Activated CD4-positive, alpha-beta T cell treated with anti-CD3 and anti-CD28 coated beads, Interleukin-2, amount 50 U/mL, for 48 hours (primary cell): Measurements from ENCODE around the gene DOCK4.

Experiments used
- DNase-seq, 2 experiments: peaks; one replicate each; pipeline ENCODE4 v3.0.0-alpha.2; 2020

Gene DOCK4

DNA sequence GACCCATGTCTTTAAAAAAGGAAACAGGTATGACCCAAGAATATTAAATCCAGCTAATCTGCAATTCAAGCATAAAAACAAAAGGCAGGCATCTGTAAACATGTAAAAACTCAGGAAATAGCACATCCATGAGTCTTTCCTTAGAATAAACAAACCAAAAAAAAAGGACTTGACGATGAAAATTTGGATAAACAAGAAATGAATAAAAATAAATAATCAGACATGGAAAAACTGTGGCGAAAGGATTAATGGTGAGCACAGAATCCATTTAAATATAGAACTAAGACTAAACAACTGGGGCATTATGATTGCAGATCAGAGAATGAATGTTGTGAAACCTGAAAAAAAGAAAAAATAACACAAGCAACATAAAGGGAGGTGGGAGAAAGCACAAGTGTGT is 170.1 kb downstream of the DOCK4 start:
- DNase-seq: no peak

- no peak for DNase-seq
Measured at GRCh38 chr7:112031689-112032088, 174.5 kb downstream of the DOCK4 start.

- no peak for DNase-seq
Measured at GRCh38 chr7:112025556-112025955, 180.6 kb downstream of the DOCK4 start.

GRCh38 chr7:112023786-112024185 is 182.4 kb downstream of the DOCK4 start:
- no peak for DNase-seq

GRCh38 chr7:112023282-112023681 is 182.9 kb downstream of the DOCK4 start:
- DNase-seq: no peak

- DNase-seq: no peak
Measured at GRCh38 chr7:112022128-112022527, 184.1 kb downstream of the DOCK4 start.

GRCh38 chr7:112021379-112022044 is 184.7 kb downstream of the DOCK4 start:
- DNase-seq: no peak

DNA sequence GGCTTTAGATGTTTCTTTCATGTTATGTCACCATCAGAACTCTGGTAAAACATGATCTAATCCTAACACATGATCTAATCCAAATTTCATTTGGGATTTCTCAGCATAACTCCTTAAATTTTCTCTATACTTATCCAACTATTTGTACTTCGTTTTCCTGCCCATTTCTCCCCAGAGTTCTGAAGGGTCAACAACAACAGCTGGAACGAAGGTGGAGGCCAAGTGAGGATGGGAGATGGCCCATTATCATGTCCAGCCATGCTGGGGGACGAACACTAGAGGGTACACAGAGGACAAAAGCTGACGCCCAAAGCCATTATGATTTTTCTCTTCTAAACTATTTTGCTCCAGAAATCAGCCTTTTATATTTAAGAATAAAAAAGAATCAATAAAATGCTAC is 185.4 kb downstream of the DOCK4 start:
- DNase-seq: no peak

DNA sequence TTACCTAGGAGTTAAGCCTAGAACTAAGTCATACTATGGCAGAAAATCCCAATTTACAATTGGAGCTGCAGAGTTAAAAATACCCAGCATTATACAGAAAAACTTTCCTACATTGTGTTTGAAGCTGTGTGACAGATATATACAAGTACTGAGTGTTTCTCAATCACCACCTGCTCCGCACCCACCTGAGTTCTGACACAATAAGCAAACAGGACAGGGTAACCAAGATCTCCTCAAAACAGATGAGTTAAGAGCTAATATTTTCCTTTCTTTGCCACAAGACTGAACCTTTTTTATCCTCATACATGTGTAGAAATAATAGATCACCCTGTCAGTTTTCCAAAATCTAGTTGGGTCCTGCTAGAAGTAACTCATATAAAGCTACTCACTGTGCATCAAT is 186.3 kb downstream of the DOCK4 start:
- no peak for DNase-seq

- DNase-seq: no peak
Measured at GRCh38 chr7:112018305-112019030, 187.7 kb downstream of the DOCK4 start.

GRCh38 chr7:112015146-112015545 is 191.1 kb downstream of the DOCK4 start:
- DNase-seq: no peak

DNA sequence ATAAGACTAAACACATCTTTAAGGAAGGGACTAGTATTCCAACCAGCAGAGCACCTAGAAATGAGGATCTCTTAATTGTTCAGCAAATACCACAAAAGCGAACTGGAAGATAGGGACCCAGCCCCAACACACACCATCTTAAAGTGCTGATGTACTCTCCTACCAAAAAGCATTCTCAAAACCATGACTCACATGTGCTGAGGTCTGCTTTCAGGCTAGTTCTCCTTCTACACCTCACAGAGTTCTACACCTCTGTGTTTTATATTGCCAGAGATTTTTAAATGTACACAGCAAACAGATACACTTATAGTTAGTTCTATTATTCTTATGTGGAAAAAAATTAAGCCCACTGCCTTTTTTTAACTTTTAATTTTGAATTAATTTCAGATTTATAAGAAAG is 191.9 kb downstream of the DOCK4 start:
- no peak for DNase-seq

GRCh38 chr7:112013274-112013673 is 192.9 kb downstream of the DOCK4 start:
- no peak for DNase-seq

DNA sequence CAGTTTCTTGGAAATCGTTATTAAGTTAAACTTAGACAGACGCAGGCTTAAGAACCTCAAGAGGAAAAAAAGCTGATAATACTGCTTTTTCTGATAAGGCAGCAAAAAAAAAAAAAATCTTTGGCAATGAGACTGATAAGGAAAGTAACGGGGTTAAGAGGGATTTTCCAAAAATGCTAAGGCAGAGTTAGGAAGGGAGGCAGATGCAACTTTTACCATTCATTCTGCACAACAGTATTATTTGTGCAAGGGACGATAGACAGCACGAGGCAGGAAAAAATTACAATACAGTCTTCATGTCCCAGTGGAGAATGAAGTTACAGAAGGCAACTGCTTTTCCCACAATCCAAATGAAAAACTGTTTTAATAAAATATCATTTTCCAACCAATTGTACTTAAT is 194.0 kb downstream of the DOCK4 start:
- DNase-seq: no peak

DNA sequence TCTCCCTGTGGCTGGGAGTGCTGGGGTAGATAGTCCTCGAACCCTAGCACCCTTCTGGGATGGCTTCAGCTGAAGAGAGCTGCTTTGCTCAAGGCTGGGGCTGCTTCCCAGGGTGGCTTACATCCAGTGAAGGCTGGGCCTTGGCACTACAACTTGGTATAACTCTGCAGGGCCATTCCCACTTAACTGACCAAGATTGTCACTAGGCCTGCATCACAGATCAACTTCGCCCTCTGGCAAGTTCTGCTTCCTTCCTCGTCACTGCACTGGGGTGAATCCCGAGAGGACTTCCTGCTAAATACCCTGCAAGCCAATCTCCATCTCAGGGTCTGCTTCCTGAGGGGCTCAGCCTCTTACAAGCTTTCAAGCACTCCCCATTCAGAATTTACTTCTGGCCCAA is 195.2 kb downstream of the DOCK4 start:
- no peak for DNase-seq

- no peak for DNase-seq
Measured at GRCh38 chr7:112010109-112010508, 196.1 kb downstream of the DOCK4 start.

DNA sequence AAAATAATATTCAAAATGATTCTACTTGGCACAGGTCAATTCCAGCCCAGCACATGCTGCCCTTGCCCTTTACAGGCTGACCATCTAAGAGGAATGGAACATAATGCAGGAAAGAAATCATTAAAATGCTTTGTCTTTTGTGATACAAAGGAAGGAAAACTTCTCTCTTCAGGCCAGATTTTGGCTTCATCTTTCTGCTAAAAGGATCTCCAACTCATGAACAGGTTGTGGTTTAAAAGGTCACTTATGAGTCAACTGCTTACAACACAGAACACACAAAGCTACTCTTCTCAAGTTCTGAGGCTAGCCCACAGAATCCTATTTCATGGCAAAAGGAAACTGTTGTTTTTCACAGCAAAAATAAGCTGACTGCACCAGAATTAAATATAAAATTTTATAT is 197.1 kb downstream of the DOCK4 start:
- DNase-seq: no peak

DNA sequence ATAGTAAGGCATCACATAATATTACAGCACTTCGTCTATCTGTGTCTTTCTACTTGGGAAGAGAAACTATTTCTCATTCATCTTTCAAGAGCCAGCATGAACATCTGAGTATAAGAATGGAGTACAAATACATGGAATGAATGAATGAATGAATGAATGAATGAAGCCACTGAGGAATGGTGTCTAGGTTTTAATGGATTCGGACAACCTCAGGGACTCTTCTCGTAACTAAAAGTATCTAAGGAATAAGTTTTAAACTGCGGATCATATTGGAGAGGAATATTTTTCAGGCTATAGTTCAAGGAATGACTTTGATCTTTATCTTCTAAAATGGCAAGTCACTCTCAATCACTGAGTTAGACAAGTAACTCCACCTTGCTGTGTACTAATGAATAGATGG is 199.0 kb downstream of the DOCK4 start:
- no peak for DNase-seq

- no peak for DNase-seq
Measured at GRCh38 chr7:112006071-112006470, 200.1 kb downstream of the DOCK4 start.

DNA sequence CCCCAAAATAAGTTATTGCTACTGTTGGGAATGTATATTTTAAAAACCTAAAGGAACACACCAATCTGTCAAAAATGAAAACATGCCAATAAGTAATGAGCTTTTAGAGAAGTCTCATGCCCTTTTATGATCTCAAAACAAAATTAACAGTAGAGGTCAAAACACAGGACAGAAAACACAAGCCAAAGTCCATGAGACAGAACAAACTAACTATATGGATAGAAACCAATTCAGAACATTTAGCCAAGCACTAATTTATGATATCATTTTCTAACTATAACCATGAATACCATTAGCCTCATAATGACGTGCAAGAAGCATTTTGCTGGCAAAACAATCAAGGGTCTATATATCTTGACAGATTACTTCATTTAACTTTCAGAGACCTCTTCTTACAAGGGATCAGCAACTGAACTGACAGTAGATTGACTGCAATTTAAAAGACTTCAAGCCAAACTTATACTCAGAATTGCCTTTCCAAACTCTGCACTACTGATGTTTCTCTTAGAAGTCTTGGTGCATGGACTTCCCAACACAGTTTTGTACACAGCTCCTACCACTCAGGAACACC is 200.9 kb downstream of the DOCK4 start:
- DNase-seq: no peak

- DNase-seq: no peak
Measured at GRCh38 chr7:112001091-112001826, 204.9 kb downstream of the DOCK4 start.

DNA sequence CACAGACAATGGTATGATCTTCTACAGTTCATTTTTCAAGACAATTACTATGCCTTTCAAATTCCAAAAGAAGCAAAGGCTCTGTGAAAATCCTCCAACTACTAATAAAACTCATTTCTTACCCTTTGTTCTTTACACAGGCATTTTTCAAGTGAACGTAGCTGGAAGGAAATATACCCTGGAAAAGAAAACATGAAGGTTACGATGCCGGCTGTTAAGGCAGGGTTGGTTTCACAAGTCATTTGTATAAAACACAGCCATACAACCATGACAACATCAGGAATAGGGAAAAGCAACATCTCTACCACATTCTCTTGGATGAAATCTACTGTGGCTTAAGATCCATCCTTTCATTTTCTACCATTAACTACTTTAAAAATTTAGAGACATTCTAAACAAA is 207.9 kb downstream of the DOCK4 start:
- DNase-seq: no peak

GRCh38 chr7:111997546-111997945 is 208.7 kb downstream of the DOCK4 start:
- DNase-seq: no peak

DNA sequence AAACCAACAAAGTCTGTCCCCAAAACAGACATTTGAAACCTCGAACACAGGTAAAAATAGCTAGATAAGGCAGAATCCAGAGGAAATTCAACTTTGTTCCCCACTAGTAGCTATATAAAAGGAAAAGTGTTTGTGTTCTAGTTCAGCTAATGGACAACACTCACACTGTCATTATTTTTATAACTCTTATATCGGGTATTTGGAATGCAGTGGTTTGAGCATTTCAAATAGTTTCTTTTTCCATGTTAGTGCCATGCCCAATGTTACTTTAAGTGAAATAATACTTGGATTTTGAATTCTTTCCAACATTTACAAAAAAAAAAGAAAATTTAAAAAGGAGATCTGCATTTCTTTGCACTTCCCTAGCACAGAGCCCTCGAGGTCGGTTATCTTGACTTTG is 213.6 kb downstream of the DOCK4 start:
- no peak for DNase-seq
